GM18909 (cell line): ENCODE data around the gene FLVCR1.
"Not testable (repeated sequence)": the region's sequence is repeated elsewhere in the genome, so short reads cannot be mapped to it uniquely, and the experiment has no call there.

Experiments used
- ATAC-seq: cut with Tn5 transposase; IDR thresholded peaks from one replicate; pipeline ENCODE4 v1.9.1; 2021; ENCODE audit warnings: mild to moderate bottlenecking; ENCODE audit not compliant: unreplicated experiment, poor library complexity

Gene FLVCR1

DNA sequence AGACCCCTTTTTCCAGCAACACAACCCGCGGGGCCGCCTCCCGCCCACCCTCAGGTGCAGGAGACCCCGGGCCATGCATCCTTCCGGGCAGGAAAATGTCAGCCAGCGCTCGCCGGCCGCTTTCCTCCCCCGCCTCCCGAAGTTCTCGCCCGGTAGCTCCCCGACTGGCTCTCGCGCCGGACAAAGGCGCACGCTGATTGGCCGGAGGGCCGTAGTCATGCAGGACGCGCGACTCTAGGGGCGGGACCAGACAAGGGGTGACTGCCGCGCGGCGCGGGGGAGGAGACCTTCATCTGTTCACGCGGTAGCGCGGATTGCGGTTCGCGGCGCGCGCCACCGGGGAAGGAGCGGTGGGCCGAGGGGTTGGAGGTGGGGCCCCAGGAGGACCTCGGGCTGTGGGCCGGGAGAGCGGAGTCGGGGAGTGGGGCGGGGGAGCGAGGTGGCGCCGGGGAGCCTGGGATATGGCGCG, at the start of gene FLVCR1:
Gene FLVCR1 (plus strand): TSS at position 284 of the 469 bp plus-strand sequence. CDS start 178 bp downstream, at position 462.
- peak; percentile 98 for ATAC-seq

DNA sequence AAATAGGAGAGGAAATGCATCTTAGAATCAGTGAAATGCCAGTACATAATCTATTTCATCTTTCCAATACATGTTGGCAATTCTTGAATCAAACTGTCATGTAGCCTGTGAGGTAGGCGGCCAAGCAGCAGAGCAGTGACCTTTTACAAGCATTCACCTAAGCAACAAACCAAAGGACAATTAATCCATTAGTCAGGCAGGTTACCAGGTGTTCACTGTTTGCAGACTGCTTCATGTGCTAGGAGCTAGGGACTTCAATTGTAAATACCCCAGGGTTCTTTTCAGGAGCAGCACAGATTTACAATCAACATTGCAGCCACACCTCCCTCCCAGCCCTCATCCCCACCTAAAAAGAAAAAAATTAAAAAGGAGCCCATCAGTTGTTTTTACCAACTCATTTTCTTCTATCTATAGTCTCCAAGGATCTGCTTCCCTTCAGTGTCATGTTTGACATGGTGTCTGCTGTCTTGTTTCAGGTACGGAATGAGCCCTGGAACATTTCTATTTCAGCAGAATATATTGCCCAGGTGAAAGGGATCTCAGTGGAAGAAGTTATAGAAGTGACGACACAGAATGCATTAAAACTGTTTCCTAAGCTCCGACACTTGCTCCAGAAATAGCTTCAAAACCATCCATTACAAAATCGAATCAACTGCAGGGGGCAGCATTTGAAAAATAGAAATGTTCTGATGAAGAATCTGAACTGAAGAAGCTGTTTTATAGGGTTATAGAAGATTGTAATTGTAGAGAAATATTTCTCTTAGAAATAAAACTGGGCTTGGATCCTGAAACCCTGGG, 43.3 kb upstream of the FLVCR1 start:
- no peak for ATAC-seq

DNA sequence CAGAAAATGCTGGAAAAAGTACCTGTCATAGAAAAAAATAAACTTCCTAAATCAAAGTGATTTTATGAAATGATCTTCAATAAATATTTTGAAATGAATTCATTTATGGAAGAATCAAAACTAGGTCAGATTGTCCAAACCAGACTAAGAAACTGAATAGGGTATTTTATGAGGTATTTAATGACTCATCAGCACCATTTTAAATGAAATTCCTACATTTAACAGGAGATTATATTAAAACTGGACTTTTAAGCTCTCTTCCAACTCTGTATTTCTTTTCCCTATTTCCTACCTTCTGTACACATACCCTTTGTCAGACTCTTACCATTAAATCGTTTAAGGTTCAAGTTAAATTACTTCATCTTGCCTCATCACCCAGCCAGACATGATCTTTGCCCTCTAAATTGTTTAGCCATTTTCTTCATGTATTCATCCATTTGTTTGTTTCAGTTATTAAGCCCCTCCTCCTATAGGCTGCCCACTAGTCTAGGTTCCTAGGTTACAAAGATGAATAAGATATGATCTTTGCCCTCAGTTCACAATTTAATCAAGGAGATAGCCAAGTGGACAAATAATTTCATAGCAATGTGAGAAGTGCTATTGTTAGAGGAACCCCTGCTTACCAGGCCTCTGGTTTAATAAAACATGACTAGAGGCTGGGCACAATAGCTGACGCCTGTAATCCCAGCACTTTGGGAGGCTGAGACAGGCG, 41.4 kb upstream of the FLVCR1 start:
- ATAC-seq, result no peak

DNA sequence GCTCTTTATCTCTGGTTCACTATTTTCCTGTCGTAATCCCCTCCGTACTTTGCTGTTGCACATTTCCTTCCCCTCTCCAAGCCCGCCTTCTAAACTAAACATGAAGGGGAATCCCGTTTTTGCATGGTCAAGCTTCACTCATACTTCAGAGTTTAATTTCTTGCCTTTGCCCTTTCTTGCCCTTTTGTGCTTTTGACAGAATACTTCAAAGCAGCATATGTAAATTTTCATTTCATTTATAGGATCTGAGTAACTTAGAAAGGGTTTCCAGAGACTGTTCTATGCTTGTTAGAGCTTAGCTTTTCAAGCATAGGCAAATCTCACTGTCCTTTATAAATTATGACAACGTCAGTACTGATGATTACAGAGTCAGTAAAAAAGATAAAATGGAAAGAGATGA, 38.3 kb upstream of the FLVCR1 start:
- ATAC-seq, result peak; percentile 56

DNA sequence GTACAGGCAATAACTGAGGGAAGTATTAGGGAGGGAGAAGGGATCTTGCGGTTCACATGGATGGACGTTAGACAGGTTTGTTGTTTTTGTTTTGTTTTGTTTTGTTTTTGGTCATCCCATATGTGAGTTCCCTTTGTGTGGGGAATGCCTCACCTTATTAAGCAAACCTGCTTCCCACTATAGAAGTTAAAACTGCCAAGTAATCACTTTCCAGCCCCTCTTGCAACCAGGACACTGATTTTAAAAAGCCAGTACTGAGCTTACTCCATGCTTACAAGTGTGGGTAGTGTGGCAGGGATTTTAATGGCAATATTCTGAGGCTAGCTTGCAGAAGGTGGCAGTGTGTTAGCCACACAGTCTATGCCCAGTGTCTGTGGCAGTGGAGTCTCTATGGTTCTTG, 37.1 kb upstream of the FLVCR1 start:
- no peak for ATAC-seq

DNA sequence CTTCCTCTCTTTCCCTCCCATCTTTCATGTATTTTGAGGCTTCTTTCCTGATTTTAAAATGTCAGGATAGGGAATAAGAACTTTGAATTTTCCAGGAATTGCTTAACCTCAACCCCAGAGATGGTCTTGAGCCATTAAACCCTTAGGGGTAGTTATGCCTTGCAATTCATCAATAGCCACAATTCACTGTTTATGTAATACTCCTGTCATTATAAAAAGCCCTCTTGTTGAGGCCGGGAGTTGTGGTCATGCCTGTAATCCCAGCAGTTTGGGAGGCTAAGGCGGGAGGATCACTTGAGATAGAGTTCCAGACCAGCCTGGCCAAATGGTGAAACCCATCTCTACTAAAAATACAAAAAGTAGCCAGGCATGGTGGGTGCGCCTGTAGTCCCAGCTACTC, 35.1 kb upstream of the FLVCR1 start:
- no peak for ATAC-seq

DNA sequence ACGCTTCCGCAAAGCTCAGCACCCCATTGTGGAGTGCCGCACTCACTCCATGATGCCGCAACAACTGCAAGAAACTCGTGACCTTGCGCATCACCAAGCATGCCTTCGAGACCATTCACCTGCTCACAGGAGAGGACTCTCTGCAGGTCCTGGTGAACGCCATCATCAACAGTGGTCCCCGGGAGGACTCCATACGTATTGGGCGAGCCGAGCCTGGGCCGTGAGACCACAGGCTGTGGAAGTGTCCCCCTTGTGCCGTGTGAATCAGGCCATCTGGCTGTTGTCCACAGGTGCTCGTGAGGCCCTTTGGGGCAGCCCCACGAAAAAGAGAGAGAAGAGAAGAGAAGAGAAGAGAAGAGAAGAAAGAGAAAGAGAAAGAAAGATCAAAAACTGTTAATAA, 33.9 kb upstream of the FLVCR1 start:
- no peak for ATAC-seq

DNA sequence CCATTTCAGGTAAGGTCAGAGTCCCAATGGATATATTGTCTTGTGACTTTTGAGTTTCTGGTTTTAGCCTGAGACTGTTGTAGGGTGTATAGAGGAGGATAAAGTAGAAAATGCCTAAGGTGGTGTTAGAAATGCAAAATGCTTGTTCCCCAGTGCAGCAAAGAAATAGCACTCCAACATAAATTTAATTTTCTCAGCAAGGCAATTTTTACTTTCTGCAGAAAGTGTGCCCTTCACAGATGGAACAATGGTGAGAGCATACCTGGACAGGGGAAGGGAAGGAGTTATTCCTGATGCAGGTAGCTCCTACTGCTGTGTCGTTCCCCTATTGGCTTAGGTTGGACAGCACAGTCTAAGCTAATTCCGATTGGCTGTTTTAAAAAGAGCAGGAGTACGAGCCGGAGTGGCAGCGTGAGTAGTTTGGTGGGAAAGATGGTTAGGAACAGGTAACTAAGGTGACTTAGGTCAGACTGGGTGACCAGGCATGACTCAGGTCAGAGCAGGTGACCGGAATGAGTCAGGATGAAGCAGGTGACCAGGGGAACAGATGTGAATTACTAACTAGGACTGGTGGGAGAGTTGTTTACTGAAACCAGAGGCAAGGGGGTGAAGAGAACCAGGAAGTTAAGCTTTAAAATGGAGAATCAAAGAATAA, 32.1 kb upstream of the FLVCR1 start:
- ATAC-seq, result no peak

DNA sequence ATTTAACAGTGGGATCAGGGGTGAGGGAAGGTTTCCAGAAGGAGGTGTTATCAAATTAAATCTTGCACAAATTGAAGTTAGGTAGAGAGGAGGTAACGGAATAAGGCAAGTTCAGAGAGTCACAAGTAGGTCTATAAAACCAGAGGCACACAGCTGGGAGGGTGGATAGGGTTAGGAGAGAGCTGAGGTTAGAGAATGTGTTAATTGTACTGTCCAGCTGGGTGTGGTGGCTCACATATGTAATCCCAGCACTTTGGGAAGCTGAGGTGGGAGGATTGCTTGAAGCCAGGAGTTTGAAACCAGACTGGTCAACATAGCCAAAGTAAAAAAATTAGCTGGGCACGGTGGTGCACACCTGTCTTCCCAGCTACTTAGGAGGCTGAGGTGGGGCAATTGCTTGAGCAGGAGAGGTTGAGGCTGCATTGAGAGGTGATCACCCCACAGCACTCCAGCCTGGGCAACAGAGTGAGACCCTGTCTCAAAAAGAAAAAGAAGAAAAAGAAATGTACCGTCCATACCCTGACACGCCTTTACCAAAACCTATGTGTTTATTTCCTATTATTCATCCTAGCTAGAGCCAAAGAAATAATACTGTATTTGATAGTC, 30.8 kb upstream of the FLVCR1 start:
- no peak for ATAC-seq

DNA sequence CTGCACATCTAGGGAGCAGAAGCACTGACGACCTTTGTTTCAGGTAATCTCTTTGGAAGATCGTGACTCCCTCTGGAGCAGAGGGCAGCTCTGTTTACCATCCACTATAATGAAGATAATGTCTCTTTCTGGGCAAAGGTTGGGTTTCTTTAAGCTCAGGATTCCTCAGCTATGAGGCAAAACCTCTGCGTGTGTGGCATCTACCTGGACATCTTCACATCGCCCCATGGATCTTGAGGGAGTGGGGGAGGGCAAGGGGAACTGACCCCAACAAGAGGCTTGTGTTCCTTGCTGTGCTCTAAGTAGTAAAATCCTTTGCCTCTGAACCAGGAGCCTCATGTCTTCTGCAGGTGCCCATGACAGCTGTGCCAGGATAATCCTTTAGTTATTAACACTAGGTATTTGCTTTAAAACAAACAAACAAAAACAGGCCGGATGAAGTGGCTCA, 30.2 kb upstream of the FLVCR1 start:
- no peak for ATAC-seq

DNA sequence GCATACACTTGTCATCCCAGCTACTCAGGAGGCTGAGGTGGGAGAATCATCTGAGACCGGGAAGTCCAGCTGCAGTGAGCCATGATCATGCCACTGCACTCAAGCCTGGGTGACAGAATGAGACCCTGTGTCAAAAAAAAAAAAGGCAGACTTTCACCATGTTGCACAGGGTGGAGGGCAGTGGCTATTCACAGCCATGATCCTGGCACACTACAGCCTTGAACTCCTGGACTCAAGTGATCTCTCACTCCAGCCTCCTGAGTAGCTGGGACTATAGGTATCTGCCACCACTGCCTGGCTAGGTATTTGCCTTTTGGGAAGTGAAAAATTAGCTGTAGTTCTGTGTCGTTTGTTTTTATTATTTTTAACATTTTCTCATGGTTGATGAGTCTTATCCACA, 29.7 kb upstream of the FLVCR1 start:
- ATAC-seq, result no peak

DNA sequence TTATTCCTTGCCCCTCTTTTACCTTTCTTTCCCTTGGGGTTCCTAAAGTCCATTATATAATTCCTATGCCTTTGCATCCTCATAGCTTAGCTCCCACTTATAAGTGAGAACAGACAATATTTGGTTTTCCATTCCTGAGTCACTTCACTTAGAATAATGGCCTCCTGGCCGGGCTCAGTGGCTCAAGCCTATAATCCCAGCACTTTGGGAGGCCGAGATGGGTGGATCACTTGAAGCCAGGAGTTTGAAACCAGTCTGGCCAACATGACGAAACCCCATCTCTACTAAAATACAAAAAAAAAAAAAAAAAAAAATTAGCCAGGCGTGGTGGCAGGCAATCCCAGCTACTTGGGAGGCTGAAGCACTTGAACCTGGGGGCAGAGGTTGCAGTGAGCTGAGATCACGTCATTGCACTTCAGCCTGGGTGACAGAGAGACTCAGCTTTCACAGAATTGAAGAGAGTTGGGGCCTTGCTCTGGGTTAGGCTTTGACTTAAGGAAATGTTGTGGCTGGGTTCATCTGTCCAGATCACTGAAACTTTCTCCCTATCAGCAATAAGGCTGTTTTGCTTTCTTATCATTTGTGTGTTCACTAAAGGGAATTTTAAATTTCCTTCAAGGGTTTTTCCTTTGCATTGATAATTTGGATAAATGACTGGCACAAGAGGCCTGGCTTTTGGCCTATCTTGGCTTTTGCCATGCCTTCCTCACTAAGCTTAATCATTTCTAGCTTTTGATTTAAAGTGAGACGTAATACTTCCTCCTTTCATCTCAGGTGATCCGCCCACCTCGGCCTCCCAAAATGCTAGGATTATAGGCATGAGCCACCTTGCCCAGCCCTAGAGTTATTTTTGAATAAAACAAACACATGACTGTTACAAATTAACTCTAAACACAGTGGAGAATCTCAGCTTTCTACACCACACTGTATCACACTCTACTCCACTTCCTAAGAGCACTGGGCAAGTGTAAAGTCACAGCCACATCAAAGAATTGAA, 24.6 kb upstream of the FLVCR1 start:
- peak; percentile 88 for ATAC-seq

DNA sequence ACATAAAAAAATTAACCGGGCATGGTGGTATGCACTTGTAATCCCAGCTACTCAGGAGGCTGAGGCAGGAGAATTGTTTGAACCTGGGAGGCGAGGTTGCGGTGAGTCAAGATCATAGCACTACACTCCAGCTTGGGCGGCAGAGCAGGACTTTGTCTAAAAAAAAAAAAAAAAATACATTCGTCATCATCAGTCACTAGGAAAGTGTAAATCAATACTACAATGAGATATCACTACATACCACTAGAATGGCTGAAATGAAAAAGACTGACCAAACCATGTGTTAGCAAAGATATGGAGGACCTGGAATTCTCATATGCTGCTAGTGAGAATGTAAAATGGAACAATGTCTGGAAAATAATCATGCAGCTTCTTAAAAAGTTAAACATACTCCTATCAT, 19.9 kb upstream of the FLVCR1 start:
- no peak for ATAC-seq

DNA sequence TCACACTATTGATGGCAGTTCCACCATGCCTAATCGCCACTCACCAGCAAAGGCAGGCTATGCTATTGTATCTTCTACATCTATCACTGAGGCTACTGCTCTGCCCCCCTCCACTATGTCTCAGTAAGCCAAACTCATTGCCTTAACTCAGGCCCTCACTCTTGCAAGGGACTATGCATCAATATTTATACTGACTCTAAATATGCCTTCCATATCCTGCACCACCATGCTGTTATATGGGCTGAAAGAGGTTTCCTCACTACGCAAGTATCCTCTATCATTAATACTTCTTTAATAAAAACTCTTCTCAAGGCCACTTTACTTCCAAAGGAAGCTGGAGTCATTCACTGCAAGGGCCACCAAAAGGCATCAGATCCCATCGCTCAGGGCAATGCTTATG, 13.6 kb upstream of the FLVCR1 start:
- ATAC-seq, result not testable (repeated sequence)

DNA sequence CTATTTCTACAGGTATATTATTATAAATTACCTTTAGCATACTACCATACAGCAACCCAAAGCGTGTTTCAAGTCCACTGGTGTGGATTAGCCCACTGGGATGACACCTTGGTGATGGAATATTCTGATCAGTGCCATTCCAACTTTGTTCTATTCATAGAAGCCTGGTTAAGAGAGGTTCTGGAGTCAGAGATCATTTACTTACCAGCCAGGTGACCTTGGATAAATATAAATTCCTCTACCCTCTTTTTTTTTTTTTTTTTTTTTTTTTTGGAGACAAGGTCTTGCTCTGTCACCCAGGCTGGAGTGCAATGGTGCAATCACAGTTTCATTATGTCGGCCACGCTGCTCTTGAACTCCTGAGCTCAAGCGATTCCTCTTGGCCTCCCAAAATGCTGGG, 10.5 kb upstream of the FLVCR1 start, which contains the start of gene SPATA45:
Gene SPATA45 (minus strand): TSS at position 101 of the 400 bp plus-strand sequence. CDS start 11,500 bp downstream, outside the sequence.
- no peak for ATAC-seq

DNA sequence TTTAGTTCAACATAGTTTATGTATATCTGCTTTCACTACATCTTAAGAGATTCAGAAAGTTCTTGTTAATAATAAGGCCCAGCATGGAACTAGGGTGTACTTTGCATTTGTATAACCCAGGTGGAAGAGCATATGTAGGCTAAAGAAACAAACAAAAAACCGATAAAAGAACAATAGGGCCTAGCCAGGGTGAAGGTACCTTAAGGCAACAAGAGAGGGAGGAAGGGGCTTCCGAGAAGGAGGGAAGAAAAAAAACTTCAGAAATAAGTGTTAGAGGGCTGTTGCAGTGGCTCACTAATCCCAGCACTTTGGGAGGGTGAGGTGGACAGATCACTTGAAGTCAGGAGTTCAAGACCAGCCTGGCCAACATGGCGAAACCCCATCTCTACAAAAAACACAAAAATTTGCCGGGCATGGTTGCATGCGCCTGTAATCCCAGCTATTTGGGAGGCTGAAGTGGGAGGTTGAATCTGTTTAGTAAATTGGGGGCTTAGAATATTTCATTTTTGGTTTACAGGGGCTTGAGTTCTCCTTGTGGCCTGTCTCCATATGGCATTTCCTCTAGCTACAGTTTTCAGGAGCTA, 5.9 kb upstream of the FLVCR1 start:
- ATAC-seq, result no peak

DNA sequence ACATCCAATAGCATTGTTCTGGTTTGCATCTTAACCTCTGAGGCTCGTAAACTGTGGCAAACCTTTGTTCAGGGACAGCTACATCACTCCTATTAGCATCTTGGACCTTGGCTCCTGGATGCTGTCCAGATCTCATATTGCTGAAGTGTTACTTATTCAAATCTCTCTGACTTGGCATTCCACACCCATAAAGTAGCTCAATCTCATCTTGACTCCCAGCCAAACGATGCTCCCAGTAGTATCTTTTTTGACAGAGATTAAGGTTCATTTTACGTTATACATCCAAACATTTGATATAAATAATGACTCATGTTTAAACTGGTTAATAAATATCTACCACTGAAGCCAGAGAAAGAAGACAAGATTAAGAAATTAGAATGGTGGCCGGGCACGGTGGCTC, 4.4 kb upstream of the FLVCR1 start:
- no peak for ATAC-seq

DNA sequence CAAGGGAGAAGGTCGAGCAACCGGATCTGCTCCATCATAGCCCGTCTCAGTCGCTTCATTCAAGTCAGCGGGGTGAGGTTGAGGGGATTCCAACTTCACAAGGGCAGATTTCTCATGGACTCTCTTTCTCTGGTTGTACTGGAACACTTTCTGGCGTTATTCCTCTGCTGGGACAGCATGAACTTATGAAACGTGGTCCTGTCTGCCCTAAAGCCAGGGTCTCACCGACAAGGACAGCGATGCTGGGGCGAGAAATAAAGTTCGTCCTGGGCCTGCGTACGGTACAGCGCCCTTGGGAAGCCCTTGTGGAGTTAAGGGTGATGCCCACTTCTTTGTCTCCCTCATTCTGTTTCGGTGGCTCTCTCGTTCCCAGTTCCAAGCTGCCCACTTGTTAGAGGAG, 1.3 kb upstream of the FLVCR1 start:
- no peak for ATAC-seq
